Choroid plexus epithelial cell (primary cell): Measurements from ENCODE around the gene DAB2.

ENCODE experiments used
- DNase-seq: peaks from one replicate; pipeline ENCODE4 v3.0.0-alpha.2; 2010; ENCODE audit warnings: low read depth
- H3K4me3 ChIP-seq: 2 replicates; pipeline ENCODE4 v1.5.1; 2011; ENCODE audit warnings: low read depth, mild to moderate bottlenecking, control low read depth, low read length, moderate library complexity
- CTCF ChIP-seq: conservative IDR thresholded peaks from 2 replicates; pipeline ENCODE4 v1.5.1; 2011; ENCODE audit warnings: low read depth, mild to moderate bottlenecking, control low read depth, inconsistent platforms, low read length, moderate library complexity

DAB2 gene

DNA sequence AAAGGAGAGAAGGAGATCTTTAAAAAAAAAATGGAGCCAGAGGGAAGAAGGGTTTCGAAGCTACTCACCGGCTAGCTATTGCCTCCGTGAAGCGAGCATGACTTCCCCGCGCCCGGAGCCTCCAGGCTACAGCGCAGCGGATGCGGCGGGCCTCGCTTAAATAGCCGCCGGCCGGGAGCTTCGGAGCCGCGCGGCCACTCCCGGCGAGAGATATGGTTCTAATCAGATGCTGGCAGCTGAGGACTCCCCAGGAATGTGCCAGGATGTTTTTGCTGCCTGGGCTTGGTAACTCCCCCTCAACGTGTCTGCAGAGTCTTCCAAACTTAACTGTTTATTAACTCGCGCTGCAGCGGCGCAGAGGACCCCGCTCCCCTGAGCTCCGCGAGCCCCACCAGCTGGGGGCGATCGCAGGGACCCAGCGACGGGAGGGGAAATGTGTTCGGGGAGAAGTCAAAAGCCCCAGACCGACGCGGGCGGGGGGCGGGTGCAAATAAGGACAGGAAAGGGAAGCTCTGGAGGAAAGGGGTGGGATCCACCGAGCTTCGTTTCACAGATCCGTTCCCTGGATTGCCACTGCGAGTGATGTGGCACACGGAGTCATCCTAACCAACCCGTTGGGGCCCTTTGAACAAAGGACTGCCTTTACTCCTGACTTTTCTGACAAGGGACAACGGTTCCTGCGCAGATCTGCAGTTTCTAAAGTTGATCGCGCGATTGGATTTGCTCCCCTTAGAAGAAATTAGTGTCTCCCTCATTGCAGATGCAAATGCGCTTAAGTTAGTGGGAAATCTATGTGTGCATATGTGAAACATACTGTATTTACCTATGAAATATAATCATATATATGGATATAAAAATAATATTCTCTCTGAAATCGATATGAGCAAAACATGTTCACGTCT is at the start of gene DAB2:
Gene DAB2, minus strand, starts transcription at position 245 of the 902 bp plus-strand sequence. CDS start 30,660 bp downstream, outside the sequence.
- peak within 1 kb of the TSS; percentile 84 for H3K4me3 ChIP-seq
- peak; percentile 97 for DNase-seq
- TF ChIP-seq CTCF = peak; percentile 77

DNA sequence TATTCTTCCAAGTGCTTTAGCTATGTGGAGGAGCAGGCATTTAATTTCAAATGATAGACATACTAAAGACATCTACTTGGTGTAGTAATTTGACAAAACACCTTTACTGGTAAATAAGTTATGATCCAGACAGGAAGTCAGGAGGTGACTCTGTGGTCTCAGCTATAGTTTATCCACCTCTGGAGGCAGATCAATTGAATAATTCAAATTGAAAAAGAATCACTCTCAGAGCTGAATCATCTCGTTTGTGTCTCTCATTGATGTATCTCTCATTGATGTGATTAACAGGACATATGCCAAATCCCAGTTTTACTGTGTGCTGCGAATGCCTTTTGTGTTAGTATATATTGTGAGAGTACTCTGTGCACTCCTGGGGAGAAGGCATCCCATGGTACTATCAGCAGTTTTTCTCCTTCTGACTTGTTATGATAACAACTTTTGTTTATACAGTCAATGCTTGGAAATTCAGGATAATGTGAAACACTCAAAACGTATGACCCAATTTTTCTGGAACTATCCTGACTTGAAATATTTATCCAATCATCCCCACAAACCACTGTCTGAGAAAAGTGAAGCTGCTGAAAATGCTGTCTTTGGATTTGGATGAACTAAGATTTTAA is 48.5 kb upstream of the DAB2 start:
- no peak overlapping the region for H3K4me3 ChIP-seq
- TF ChIP-seq CTCF = no peak
- peak; percentile 80 for DNase-seq

GRCh38 chr5:39471836-39472508 is 47.2 kb upstream of the DAB2 start:
- no peak for TF ChIP-seq CTCF
- DNase-seq = peak; percentile 53
- no peak overlapping the region for H3K4me3 ChIP-seq

DNA sequence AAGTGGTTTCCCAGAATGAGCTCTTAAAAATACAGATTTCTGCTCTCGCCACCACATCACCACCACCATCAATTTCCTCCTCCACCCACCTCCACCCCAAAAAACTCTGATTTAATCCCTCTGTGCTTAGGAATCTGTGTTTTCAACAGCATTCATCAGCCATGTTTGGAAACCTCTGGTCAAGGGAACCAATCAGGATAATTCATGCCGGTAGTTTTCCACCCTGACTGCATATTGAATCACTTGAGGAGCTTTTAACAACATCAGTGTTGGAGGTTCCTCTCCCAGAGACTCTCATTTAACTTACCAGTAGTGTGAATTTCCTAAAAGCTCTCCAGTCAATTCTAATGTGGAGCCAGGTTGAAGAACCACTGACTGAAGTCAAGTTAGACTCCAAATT is 46.0 kb upstream of the DAB2 start:
- no peak for DNase-seq
- no peak overlapping the region for H3K4me3 ChIP-seq
- no peak for TF ChIP-seq CTCF

- no peak for TF ChIP-seq CTCF
- DNase-seq = no peak
- no peak overlapping the region for H3K4me3 ChIP-seq
These were observed 45.1 kb upstream of the DAB2 start for GRCh38 chr5:39469777-39470415.

GRCh38 chr5:39469176-39469575 is 44.4 kb upstream of the DAB2 start:
- H3K4me3 ChIP-seq = no peak overlapping the region
- TF ChIP-seq CTCF = no peak
- no peak for DNase-seq
